ENCODE results near the gene RCL1.

- TF ChIP-seq ISL1 (CRISPR knock-in tag; IDR thresholded peaks at IDR 0.05) (no peak), ESRRG (CRISPR knock-in tag; IDR thresholded peaks at IDR 0.05) (no peak), ZNF70 (CRISPR knock-in tag; IDR thresholded peaks at IDR 0.05) (no peak), TOX (CRISPR knock-in tag; IDR thresholded peaks at IDR 0.05; ENCODE audit: borderline replicate concordance) (no peak), CREB5 (CRISPR knock-in tag; IDR thresholded peaks at IDR 0.05; ENCODE audit: low read depth) (no peak), PATZ1 (CRISPR knock-in tag; IDR thresholded peaks at IDR 0.05; ENCODE audit: borderline replicate concordance) (no peak), TCF4 (CRISPR knock-in tag; IDR thresholded peaks at IDR 0.05; ENCODE audit: borderline replicate concordance) (no peak), BACH2 (CRISPR knock-in tag; IDR thresholded peaks at IDR 0.05; ENCODE audit: borderline replicate concordance) (no peak), RARB (CRISPR knock-in tag; IDR thresholded peaks at IDR 0.05) (no peak), ZFP3 (CRISPR knock-in tag; IDR thresholded peaks at IDR 0.05) (no peak), ARNTL (CRISPR knock-in tag; IDR thresholded peaks at IDR 0.05; ENCODE audit: borderline replicate concordance, low read depth) (no peak), ZFP30 (CRISPR knock-in tag; IDR thresholded peaks at IDR 0.05) (no peak), PPARA (CRISPR knock-in tag; IDR thresholded peaks at IDR 0.05; ENCODE audit: borderline replicate concordance) (no peak)
Measured at GRCh38 chr9:4788703-4789102, 4.0 kb upstream of the RCL1 start.
